ENCODE data around the gene SNAI3.

SNAI3 gene

DNA sequence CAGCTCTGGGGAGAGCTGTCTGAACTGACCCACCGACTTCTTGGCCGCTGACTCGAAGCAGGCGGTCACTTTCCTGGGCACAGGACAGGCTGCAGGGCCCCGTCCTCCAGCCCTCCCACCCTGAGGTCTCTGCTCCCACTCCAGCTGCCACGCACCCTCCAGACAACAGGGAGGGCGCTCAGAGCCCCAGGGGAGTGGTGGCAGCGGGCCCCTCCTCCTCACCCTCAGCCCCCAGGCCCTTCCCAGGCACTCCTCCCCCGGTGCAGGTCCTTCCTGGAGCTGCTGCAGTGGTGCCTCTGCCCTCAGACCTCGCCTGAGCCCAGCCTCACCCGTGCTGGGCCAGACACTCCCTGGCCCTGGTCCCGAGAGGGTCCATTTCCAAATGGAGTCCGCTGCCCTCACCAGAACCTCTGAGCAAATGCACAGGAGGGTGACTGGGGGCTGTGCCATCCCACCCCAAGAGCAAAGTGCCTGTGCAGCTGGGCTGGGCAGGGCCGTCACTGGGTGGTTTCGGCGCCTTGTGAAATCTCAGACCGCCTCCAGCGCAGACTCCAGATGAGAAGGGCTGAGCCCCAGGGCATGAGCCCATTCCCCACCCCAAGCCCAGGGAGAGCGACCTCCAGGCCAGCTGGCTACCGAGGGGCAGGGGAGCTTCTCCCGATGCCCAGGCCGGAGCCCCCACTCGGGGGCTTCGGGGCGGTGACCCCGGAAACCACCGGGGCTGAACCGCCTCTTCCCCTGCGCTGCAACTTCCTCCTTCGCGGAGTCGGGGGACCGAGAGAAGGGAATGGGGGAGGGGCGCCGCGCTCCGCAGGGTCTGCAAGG lies 36.2 kb downstream of the SNAI3 start:
- DNase-seq (ENCODE audit: low read depth) = no peak

DNA sequence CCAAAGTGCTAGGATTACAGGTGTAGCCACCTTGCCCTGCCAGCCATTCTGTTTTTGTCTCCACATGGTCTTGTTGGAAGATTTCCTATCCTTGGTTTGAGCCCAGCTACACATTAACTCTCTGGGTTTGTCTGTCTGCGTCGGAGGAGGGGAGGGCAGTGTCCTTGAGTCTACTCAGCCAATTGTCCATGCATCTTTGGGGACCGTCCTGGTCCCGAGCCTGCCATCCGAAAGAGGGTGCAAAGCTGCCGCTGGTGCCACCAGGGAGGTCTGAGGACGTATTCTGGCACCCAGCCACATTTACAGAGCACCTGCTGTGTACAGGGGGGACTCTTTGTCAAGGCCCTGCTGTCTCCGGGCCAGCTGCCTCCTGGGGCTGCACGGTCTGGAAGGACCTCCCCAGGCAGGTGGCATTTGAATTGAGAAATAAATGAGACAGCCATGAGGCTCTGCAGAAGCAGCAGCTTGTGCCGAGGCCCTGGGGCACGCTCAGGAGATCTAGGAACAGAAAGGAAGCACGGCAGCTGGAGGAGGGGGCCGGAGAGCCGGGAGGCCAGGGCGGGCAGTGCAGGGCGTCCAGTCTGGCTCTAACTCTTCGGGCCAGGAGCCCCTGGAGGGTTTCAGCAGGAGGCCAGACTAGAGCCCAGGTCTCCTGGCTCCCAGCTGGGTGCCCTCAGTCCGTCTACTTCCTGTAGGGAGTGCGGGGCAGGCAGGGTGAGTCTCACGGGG lies 36.9 kb downstream of the SNAI3 start:
- no peak for DNase-seq (ENCODE audit: low read depth)

DNA sequence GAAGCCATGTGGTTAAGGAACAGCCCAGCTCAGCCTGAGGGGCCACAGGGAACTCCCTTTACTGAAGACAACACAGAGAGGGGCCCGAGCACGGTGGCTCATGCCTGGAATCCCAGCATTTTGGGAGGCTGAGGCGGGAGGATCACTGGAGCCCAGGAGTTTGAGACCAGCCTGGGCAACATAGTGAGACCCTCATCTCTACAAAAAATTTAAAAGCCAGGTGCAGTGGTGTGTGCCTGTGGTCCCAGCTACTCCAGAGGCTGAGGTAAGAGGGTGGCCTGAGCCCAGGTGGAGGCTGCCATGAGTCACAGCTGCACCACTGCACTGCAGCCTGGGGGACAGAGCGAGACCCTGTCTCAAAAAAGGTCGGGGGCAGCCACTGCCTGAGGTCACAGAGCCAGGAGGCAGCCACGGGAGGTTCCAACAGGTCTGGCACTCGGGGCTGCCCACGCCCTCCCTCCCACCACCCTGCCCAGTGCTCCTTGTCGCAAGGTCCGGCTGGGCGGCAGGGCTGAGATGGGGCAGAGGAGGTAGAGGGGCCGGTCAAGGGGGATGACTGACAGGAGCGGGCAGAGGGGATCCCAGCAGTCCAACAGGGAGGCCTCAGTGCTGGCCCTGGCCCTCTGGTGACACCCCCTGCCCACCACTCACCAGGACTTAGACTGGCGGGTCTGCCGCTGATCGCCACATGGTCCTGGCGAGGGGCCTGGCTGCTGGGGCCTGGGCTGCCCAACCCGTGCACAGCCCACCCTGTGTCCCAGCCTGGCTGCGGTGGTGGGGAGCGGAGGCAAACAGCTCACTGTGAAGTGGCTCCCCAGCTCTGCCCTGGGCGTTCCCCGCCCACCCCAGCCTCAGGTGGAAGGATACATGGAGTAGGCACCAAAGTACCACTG lies 38.9 kb downstream of the SNAI3 start:
- DNase-seq (ENCODE audit: low read depth) = no peak

DNA sequence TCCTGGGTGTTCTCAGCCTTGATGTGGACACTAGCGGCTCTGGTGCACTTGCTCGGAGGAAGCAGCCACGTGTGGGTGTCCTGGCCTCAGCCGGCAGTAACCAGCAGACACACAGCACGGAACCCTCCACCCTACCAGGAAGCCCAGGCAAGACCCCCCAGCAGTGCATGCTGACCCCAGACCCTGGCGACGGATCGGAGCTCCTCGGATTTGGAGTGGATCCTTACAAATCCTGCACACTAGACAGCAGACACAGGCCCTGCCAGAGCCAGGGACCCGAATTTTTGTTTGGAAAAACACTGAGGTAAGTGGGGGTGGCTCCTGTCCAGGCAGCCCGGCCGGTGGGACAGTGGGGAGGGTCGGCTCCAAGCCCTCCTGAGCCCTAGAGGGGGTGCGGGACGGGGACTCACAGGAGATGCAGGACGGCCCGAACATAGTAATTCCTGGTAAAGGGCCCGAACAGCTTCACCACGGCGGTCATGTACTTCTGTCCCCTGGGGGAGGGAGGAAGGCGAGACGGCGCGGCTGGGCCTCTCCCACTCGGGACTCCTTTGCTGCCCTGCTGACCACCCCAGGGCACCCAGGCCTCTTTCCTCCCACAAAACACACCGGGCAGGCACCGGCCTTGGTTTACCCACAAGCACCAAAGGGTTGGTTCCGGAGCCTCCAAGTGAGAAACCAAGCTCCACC lies 39.8 kb downstream of the SNAI3 start:
- no peak for DNase-seq (ENCODE audit: low read depth)

DNA sequence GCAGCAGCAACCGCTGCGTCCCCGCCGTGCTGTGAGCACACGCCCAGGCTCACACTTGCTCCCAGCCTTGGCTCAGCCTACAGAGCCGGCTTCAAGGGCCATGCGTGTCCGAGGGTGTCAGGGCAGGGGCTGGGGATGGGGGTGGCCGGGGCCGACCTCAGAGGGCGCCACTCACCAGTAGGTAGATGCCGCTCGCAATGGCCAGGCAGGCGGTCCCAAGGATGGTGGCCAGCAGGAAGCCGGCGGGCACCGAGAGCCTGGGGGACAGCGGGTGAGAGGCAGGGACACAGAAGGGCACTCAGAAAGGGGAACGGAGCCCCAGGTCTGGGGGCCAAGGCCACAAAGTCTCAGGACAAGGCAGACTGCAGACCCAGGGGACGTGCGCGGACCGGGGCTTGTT lies 40.4 kb downstream of the SNAI3 start:
- DNase-seq (ENCODE audit: low read depth) = no peak

DNA sequence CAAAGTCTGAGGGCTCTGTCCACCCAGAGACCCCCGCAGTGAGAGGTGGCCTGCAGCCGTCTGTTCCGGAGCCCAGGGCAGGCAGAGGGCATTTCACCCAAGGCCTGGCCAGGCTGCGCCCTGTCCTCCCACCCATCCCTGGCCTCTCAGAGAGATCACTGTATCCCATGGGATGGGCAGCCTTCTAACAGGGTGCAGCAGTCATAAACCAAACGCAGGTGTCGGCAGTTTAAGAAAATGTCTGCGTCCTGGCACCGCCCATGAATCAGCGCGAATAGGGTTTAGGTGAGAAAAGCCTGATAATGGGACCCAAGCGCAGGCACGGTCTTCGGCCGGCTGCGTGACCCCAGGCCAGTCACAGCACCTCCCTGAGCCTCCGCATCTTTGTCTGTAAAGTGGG lies 40.9 kb downstream of the SNAI3 start:
- DNase-seq (ENCODE audit: low read depth) = no peak

DNA sequence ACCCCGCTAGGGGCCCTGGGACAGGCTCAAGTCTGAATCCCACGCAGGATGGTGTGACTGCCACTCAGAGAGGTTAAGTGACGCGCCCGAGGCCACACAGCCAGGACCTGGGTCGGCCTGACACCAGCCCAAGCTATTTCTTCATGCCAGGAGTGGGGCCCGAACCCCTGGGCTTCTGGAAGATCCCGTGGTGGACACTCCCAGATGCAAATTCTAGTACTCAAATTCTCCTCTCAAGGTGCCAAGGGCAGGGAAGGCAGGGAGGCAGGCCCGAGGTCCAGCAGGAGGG lies 42.7 kb downstream of the SNAI3 start:
- DNase-seq (ENCODE audit: low read depth) = no peak

DNA sequence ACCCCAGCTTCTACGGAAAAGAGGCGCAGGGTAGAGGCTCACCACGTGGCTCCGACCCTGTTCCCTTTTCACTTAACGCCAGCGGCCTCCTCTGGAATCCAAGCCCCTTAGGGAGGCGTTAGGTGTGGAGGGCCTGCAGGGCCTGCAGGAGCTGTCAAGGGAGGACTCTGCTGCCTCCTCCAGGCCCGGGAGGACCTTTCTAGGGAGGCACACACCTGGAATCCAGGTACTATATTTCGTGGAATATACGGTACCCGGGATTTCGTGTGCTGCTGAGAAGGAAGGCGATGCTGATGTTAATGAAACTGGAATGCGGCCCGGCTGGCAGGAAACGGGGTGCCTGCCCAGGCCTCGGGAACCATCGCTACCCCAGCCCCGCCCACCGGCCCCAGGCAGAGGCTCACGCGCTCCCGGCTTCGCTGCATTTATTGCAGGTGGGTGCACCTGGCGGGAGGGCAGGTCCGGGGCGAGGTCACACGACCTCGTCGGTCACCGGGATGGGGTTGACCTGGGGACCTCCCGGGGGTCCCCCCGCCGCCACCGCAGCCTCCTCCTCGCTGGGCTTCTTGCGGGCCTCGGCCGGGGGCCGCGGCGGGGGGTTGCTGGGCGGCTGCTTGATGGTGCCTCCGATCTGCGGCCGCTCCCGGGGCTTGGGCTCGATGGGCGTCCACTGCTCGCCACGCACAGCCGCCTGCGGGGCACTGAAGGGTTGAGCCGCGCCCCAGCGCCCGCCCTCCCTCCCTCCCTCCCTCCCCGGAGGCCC lies 43.2 kb downstream of the SNAI3 start:
- DNase-seq (ENCODE audit: low read depth) = no peak

DNA sequence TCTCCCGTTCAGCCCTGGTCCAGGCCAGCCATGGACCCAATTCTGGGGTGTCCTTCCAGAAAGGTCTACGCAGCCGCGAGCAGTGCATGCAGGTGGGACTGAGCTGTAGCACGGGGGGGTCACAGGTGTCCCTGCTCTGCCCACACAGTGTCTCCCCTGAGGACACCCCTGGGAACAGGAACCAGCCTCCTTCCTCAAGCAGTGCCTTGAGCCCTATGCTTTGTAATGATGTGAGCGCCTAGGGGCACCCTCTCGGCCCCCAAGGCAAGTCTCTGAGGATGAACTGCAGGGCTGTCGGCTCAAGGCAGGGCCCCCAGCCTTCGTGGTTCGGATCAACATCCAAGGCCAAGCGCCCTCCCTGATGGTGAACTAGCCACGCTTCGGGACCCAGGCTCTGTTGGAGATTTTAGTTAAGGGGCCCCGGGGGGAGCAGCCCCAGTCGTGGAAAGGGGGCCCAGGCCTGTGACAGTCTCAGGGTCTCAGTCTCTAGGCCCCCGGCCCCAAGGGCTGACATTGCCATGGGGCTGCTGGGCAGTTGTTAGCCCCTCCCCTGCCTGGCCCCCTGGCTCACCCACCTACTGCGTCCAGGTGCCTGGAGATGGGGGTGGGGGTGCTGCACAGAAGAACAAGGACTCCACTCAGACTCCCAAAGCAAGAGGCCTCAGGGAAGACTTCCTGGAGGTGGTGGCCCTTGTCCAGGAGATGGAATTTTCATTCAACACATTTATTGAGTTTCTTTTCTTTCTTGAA lies 45.6 kb downstream of the SNAI3 start:
- DNase-seq (ENCODE audit: low read depth) = no peak

DNA sequence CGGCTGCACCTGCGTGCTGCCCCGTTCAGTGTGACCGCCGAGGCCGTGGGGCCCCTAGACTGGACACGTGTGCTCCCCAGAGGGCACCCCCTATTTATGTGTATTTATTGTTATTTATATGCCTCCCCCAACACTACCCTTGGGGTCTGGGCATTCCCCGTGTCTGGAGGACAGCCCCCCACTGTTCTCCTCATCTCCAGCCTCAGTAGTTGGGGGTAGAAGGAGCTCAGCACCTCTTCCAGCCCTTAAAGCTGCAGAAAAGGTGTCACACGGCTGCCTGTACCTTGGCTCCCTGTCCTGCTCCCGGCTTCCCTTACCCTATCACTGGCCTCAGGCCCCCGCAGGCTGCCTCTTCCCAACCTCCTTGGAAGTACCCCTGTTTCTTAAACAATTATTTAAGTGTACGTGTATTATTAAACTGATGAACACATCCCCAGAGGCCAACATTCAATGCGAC lies 46.2 kb downstream of the SNAI3 start:
- no peak for DNase-seq (ENCODE audit: low read depth)

DNA sequence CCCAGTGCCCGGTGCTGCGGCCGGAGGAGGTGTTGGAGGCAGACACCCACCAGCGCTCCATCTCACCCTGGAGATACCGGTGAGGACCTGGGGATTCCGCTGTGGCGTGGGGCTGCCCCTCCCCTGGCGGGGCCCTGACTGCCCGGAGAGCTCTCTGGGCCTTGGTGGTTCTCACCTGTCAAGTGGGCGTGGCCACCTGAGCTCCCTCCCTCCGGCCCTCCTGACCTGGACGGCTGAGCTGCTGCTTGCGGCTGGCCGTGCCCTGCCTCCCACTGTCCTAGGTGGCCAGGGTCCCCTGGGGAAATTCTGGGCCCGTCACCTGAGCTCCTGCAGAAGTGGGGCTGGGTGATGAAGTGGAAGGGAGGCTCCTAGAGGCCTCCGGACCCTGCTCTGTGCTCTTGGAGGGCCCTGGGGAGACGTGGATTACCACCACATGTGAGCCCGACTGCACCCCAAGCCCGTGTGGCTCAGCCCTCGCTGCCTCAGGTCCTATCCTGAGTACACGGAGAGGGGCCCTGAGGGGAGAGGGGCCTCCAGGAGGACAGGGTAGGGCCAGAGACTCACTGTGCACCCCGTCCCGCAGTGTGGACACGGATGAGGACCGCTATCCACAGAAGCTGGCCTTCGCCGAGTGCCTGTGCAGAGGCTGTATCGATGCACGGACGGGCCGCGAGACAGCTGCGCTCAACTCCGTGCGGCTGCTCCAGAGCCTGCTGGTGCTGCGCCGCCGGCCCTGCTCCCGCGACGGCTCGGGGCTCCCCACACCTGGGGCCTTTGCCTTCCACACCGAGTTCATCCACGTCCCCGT lies 46.9 kb downstream of the SNAI3 start:
- no peak for DNase-seq (ENCODE audit: low read depth)

DNA sequence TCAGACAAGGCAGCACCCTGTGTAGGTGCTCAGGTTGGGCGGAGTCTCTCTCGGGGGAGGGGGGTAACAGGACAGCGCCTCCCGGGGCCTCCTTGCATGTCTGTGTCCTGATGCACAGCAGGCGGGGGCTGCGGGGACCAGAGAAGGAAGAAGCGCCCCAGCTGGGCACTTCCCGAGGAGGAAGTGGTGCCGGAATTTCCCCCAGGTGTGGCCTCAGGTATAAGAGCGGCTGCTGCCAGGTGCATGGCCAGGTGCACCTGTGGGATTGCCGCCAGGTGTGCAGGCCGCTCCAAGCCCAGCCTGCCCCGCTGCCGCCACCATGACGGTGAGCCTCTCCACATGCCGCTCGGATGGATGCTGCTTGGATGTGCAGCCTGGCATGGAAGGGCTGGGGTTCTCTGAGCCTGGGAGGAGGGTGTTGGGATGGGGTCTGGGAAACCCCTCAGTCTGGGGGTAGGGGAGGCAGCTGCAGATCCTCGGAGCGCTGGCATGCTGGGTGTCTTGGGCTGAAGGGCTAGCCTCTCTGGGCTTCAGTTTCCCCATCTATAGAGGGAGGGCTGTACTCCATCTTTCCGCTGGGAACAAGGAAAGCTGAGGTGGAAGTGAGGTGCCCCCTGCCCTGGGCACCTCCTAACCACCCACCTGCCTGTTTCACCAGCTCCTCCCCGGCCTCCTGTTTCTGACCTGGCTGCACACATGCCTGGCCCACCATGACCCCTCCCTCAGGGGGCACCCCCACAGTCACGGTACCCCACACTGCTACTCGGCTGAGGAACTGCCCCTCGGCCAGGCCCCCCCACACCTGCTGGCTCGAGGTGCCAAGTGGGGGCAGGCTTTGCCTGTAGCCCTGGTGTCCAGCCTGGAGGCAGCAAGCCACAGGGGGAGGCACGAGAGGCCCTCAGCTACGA lies 47.7 kb downstream of the SNAI3 start, which contains the start of gene IL17C:
Gene IL17C, plus strand, starts transcription at position 250 of the 908 bp plus-strand sequence. Its CDS starts 70 bp downstream, at position 320.
- no peak for DNase-seq (ENCODE audit: low read depth)

DNA sequence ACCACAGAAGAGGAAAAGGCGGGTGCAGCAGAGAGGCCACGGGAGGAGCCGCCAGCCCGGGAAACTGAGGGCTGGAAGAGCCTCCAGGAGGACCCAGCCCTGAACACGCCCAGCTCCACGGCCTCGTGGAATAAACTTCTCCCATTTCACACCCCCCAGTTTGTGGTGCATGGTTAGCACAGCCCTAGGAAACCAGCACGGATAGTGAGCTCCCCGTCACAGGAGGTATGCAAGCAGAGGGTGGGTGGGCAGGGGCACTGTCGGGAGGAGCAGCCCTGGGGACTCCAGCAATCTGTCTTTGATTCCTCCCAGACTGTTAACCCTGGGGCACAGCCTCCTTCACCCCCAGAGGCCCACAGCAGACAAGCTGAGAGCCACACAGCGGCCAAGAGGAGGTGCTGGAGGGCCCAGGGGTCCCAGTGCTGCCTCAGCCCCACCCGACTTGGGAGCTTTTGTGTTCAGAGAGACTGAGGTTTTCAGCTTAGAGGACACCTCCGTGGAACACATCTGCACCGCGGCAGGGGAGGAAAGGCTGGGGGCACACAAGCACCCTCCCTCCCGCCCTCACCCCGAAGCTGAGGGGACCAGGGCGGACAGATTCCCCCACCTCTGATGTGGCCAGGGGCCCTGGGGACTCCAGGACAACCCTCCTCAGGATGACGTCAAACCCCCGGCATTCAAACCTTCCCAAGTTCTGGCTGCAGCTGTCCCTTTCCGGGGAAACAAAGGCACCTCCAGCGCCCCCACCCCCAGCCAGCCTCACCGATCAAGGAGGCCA lies 49.6 kb downstream of the SNAI3 start:
- DNase-seq (ENCODE audit: low read depth) = no peak

DNA sequence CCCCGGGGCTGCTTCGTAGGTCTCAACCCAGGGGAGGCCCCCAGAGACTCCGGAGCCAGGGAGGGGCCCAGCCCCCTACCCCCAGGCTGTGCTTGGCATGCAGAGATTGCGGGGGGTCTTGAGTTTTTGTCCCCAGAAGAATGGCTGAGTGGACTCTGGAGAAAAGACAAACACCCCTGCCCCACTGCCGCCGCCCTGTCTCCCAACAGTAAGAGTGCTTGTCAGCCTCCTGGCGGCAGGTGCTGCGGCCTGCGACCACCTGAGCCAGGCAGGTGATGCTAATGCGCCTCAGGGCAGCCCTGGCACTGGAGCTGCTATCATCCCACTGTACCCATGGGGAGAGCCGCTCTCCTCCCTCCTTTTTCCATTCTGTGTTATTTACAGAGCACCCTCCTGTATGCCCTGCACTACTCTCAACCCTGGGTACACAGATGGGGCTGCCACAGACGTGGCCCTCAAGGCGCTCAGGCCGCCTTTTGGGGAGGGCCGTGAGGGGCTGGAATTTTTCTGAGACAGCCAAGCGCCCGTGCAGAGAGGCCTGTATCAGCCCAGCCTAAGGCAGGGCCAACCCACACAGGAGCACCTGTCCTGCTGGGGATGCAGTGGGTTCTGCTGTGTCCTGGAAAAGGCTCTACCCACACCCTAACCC lies 50.5 kb downstream of the SNAI3 start:
- DNase-seq (ENCODE audit: low read depth) = no peak

DNA sequence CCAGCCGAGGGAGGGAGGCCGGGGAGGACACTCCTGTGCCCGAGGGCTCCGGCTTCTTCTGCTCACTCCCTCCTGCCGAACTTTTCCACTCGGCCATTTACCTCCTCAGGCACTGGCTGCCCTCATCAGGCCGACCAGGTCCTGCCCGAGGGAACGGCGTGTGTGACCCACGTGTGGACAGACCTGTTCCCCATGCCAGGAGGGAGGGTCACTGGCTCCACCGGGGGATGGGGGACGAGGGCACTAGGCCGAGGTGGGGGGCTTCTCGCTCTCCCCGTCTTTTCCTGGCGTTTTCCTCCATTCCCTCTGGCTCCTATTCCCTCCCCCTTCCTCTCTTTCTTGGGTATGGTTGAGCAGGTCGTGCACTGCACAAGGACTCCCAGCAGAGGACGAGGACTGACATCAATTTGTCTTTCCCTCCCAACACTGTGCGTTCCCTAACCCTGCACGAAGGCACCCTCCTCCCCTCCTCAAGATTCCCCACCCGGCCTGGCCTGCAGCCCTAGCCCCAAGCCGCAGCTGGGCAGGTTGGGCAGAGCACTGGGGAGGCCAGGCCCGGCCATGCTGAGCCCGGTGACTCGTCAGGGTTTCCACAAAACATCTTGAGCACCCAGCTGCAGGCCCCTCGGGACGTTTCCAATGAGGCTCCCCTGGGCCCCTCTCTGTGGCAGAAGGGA lies 51.2 kb downstream of the SNAI3 start:
- DNase-seq (ENCODE audit: low read depth) = no peak

DNA sequence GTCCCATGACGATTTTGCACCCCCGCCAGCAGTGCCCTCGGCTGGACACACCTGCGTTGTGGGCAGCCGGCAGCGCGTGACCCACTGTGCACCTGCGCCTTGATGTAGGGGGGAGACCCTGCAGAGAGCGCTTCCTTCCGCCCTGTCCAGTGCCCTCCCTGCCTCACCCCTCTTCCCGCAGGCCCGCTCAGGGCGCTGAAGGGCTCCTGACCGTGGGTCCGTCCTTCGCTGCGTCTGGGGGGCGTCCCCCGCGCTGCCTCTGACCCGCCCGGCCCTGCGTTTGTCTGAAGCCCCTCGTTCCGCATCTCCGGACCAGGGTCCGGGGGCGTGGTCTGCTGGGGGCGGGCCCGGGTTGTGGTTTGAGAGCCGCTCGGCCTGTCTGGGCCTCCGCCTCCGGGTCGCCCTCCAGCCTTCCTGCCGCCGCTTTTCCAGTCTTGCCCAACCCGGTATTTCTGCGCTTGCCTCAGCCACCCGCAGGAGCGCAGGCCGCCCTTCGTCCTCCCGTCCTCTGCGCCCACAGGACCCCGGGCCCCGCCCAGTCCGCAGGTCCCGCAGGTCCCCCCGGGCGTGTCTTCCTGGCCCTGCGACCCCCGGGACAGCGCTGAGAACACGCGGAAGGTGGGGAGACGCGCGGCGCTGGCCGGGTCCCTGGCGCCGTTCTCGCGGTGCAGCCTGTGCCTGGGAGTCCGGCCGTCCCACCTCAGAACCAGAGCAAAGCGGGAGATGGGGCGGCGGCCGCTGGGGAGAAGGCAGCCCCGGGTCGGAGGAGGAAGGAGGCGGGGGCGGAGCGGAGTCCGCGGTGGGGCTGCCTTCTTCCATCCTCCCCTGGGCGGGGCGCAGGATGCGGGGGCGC lies 51.9 kb downstream of the SNAI3 start:
- DNase-seq (ENCODE audit: low read depth) = peak; percentile 14

Measured in fibroblast of the conjunctiva (primary cell).